Measurements from ENCODE around the gene EHD1. TPM values are rescaled to one million over a fixed set of nuclear protein-coding genes. Genes with fewer than 3 reads are reported as not detected.

EHD1 gene
- total and polyA plus RNA-seq, 9 of the 15 experiments (the other 6 are each of a cell fraction or from before 2014, with no cell fraction given): 0.46 to 65.0 (median 16.4) TPM

- no peak for TF ChIP-seq MITF (IDR thresholded peaks at IDR 0.05)
- TF ChIP-seq HMG20A (CRISPR knock-in tag; conservative IDR thresholded peaks at IDR 0.05): no peak
- no peak for TF ChIP-seq BCOR (IDR thresholded peaks at IDR 0.05)
- TF ChIP-seq NCOR1 (IDR thresholded peaks at IDR 0.05): no peak
- no peak for TF ChIP-seq HBP1 (CRISPR knock-in tag; IDR thresholded peaks at IDR 0.05)
- TF ChIP-seq NR1H2 (CRISPR knock-in tag; IDR thresholded peaks at IDR 0.05): 0 out of 2 replicates have a peak, but pooled peaks have one; percentile 33
Observed at GRCh38 chr11:64888406-64888728, 9.9 kb upstream of the EHD1 start (continued).

GRCh38 chr11:64887757-64888405, 9.5 kb upstream of the EHD1 start:
- intact Hi-C loops (cut with micrococcal nuclease) (loop anchor here (2.0 to 10.0 kb wide), 3 partner anchors 17 to 227 kb away; partner anchors contain the start of genes SF1, TM7SF2 and ZNHIT2), in situ Hi-C loops (cut with MboI) (no loop called here)
- ATAC-seq: peak; percentile 83
- no peak for TF ChIP-seq ZNF184 (CRISPR knock-in tag; IDR thresholded peaks at IDR 0.05)
- peak; percentile 21 to 47; a peak in 2 of 4 replicates for TF ChIP-seq NRF1 (conservative IDR thresholded peaks at IDR 0.05 in 1 of 2, IDR thresholded peaks at IDR 0.05 in 1 of 2)
- 0 out of 2 replicates have a peak, but pooled peaks have one; percentile 18 for TF ChIP-seq ZBTB2 (IDR thresholded peaks at IDR 0.05)
- TF ChIP-seq POLR2AphosphoS2 (IDR thresholded peaks at IDR 0.05; ENCODE audit: low read length): no peak
- TF ChIP-seq MEF2D (tag; conservative IDR thresholded peaks at IDR 0.05; ENCODE audit: low read depth): no peak
- TF ChIP-seq NONO (IDR thresholded peaks at IDR 0.05; ENCODE audit: low read depth in 2 of 2, low read length in 1 of 2): peak in 1 of 2 experiments; percentile 67; a peak in 1 of 4 replicates
- peak; percentile 57 for TF ChIP-seq SPI1 (IDR thresholded peaks at IDR 0.05; ENCODE audit: borderline replicate concordance, low read depth, low read length)
- 0 out of 2 replicates have a peak, but pooled peaks have one; percentile 74 for TF ChIP-seq CBX1 (IDR thresholded peaks at IDR 0.05; ENCODE audit: low read depth)
- TF ChIP-seq SNRNP70 (optimal IDR thresholded peaks at IDR 0.05; ENCODE audit: low read depth, low read length): no peak
- peak in 1 of 2 experiments; percentile 32; a peak in 1 of 4 replicates for TF ChIP-seq SIN3A (IDR thresholded peaks at IDR 0.05; ENCODE audit: borderline replicate concordance in 2 of 2, control insufficient read depth in 1 of 2, low read depth in 2 of 2, low read length in 2 of 2)
- TF ChIP-seq NCOA4 (IDR thresholded peaks at IDR 0.05; ENCODE audit: partially characterized antibody): no peak

More at GRCh38 chr11:64887757-64888405, 9.5 kb upstream of the EHD1 start:
- Histone ChIP-seq H3K4me1 (replicated peaks in 1 of 2; ENCODE audit: control insufficient read depth in 2 of 2, insufficient read depth in 2 of 2, low read length in 2 of 2) (peaks cover 44 to 80% of the 10 kb centered on the region in 2 experiments), H3K4me2 (ENCODE audit: insufficient read depth, low read length) (peak overlapping the region; percentile 91), H3K9ac (ENCODE audit: insufficient read depth in 1 of 2, low read depth in 2 of 2, low read length in 2 of 2) (peak overlapping the region; percentile 70 to 88), H3K27ac (ENCODE audit: extremely low read depth, low read depth, low read length) (peak overlapping the region; percentile 82), H4K20me1 (replicated peaks; ENCODE audit: control insufficient read depth, insufficient read depth, low read length) (no peaks in the 10 kb centered on the region), H3K27me3 (ENCODE audit: control insufficient read depth in 2 of 2, insufficient read depth in 2 of 2, low read length in 2 of 2) (no peaks in the 10 kb centered on the region), H3K9me3 (replicated peaks; ENCODE audit: control insufficient read depth, insufficient read depth, low read depth, low read length) (no peaks in the 10 kb centered on the region), H2AFZ (ENCODE audit: low read depth, low read length) (peak overlapping the region; percentile 99), H3K36me3 (ENCODE audit: control insufficient read depth, insufficient read depth, low read length) (no peaks in the 10 kb centered on the region), H3K4me3 (peak overlapping the region; percentile 8; the same call in 1 of the 2 replicates), H3K9me1 (ENCODE audit: control insufficient read depth, insufficient read depth, low read length) (no peaks in the 10 kb centered on the region), H3K79me2 (ENCODE audit: control insufficient read depth, insufficient read depth, low read length) (no peaks in the 10 kb centered on the region)
- 3% methylated on average over 33 of the region's 34 CpGs for WGBS (ENCODE audit: insufficient coverage, low coverage, missing lambda C conversion rate)
- peak; percentile 40 for FAIRE-seq
- BruUV-seq (replicated peaks): no TSS peak
- ChIA-PET POLR2A (interaction anchor here (0.6 to 3.4 kb wide), 8 partner anchors 10 to 339 kb away, joined by 3 to 28 read pairs (median 4); partner anchors contain the start of gene EHD1), CTCF (ENCODE audit: low intra/inter-chr PET ratio) (interaction anchor here (0.7 kb wide), 1 partner anchor 41 kb away, joined by 4 read pairs; no protein-coding TSS in a partner anchor)
- DNase-seq (ENCODE audit: extremely low read depth in 1 of 4, low spot score in 3 of 4): peak; percentile 90 to 92 (median 92)

All from K562 (cell line).